Peyer's patch (tissue), 4 donors: ENCODE data around the gene PPP1R3C.

Experiments
- POLR2A ChIP-seq, 2 donors: fragments of 450-650 bp; IDR thresholded peaks; one replicate each; pipeline ENCODE4 v1.5.1; 2017; ENCODE audit warnings: antibody characterized with exemption in 2 of 2, mild to moderate bottlenecking in 2 of 2, moderate library complexity in 2 of 2
- TF ChIP-seq, protein P1 (sequence below), 6 experiments: fragments of 450-650 bp in 4 of 6; fragments of 200-600 bp in 2 of 6; sonication (generic) in 1 of 6; IDR thresholded peaks; one replicate each; pipeline ENCODE4 v1.5.1; 2017 to 2019; ENCODE audit warnings: antibody characterized with exemption in 6 of 6, mild to moderate bottlenecking in 3 of 6, moderate library complexity in 1 of 6

DNA sequence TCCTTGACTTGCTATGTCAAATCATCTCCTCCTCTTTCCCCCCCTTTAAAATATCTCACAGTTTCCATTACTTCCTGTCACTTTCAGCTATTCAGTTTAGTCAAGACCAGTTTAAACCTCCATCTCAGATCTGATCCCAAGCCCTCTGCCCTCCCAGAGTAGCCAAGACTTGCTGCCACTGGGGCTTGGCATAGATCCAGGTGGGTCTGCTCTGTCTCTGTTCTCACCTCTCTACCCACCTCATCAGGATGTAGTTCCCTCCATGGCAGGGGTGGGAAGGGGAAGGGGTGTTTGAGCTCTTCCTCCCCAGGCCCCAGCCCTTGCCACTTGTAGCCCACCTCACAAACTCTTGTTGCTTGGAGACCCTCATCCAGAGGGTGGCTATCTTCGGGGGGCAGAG is 22.0 kb downstream of the PPP1R3C start:
- TF ChIP-seq, protein P1, sequence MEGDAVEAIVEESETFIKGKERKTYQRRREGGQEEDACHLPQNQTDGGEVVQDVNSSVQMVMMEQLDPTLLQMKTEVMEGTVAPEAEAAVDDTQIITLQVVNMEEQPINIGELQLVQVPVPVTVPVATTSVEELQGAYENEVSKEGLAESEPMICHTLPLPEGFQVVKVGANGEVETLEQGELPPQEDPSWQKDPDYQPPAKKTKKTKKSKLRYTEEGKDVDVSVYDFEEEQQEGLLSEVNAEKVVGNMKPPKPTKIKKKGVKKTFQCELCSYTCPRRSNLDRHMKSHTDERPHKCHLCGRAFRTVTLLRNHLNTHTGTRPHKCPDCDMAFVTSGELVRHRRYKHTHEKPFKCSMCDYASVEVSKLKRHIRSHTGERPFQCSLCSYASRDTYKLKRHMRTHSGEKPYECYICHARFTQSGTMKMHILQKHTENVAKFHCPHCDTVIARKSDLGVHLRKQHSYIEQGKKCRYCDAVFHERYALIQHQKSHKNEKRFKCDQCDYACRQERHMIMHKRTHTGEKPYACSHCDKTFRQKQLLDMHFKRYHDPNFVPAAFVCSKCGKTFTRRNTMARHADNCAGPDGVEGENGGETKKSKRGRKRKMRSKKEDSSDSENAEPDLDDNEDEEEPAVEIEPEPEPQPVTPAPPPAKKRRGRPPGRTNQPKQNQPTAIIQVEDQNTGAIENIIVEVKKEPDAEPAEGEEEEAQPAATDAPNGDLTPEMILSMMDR (IDR thresholded peaks at IDR 0.05): no peak
- TF ChIP-seq POLR2A (IDR thresholded peaks at IDR 0.05): no peak
